NT2/D1 (cell line): Measurements from ENCODE around the gene ZFX.

Source experiments
- SUZ12 ChIP-seq: IDR thresholded peaks from 2 replicates; pipeline ENCODE4 v1.6.1; 2011; ENCODE audit not compliant: insufficient read length, insufficient read depth; ENCODE audit errors: extremely low read depth
- YY1 ChIP-seq: IDR thresholded peaks from 2 replicates; pipeline ENCODE4 v1.6.1; 2011; ENCODE audit not compliant: insufficient read length, insufficient read depth
- ZNF274 ChIP-seq: IDR thresholded peaks from 2 replicates; pipeline ENCODE4 v1.6.1; 2011; ENCODE audit warnings: mild to moderate bottlenecking, low read depth, low read length

- no peak for TF ChIP-seq ZNF274
- TF ChIP-seq YY1, result no peak
- TF ChIP-seq SUZ12, result no peak
Measured at GRCh38 chrX:24168807-24169206, 19.3 kb downstream of the ZFX start.
